Small intestine (tissue), 7 donors: Measurements from ENCODE around the gene OXSR1. TPM values are rescaled to one million over a fixed set of nuclear protein-coding genes. Genes with fewer than 3 reads are reported as not detected.
A peak's percentile ranks its signal among the peaks of the same experiment; 100 is the strongest.

Source experiments
- DNase-seq, 2 donors: peaks; one replicate each; pipeline versions ENCODE4 v3.0.0 to v3.0.0-alpha.2; 2013
- FAIRE-seq: peaks from 2 replicates; lab custom pipeline; 2012; peaks lifted over from hg19 to GRCh38; lab: Jason Lieb, UNC
- H3K27ac ChIP-seq, 3 donors: one replicate each; pipeline ENCODE4 v1.5.1; 2013; ENCODE audit warnings: low read length in 2 of 3, mild to moderate bottlenecking in 2 of 3, control low read depth in 1 of 3, inconsistent platforms in 1 of 3, low read depth in 1 of 3, moderate library complexity in 1 of 3
- H3K27me3 ChIP-seq, 3 donors: one replicate each; pipeline ENCODE4 v1.6.1; 2013; ENCODE audit warnings: low read length in 3 of 3, inconsistent platforms in 1 of 3; ENCODE audit not compliant: control insufficient read depth in 3 of 3, insufficient read depth in 3 of 3
- H3K36me3 ChIP-seq, 3 donors: one replicate each; pipeline ENCODE4 v1.6.1; 2013; ENCODE audit warnings: low read length in 3 of 3, inconsistent platforms in 1 of 3, low read depth in 1 of 3, mild to moderate bottlenecking in 1 of 3, moderate library complexity in 1 of 3; ENCODE audit not compliant: control insufficient read depth in 3 of 3, insufficient read depth in 2 of 3
- H3K4me1 ChIP-seq, 3 donors: one replicate each; pipeline ENCODE4 v1.6.1; 2013; ENCODE audit warnings: low read length in 2 of 3, inconsistent platforms in 1 of 3, low read depth in 1 of 3, mild to moderate bottlenecking in 1 of 3, moderate library complexity in 1 of 3; ENCODE audit not compliant: control insufficient read depth in 3 of 3, insufficient read depth in 2 of 3
- H3K4me3 ChIP-seq, 3 donors: one replicate each; pipeline ENCODE4 v1.5.1; 2013; ENCODE audit warnings: low read length in 3 of 3, control low read depth in 1 of 3, inconsistent platforms in 1 of 3, low read depth in 1 of 3, mild to moderate bottlenecking in 1 of 3, moderate library complexity in 1 of 3
- H3K9me3 ChIP-seq, 2 donors: one replicate each; pipeline ENCODE4 v1.6.1; 2013; ENCODE audit warnings: low read depth in 1 of 2, low read length in 1 of 2; ENCODE audit not compliant: control insufficient read depth in 2 of 2, insufficient read depth in 1 of 2
- WGBS, 3 donors: extraction: QIAGEN DNeasy Blood & Tissue Kit; methylation state at CpG; one replicate each; pipeline ENCODE4 v1.1.7; 2013; 5-methylcytosine and 5-hydroxymethylcytosine counted together
- polyA plus RNA-seq, 4 donors: library from polyadenylated mRNA; stranded (reverse) in 3 of 4; unstranded in 1 of 4; fragments of 200-250 nt in 3 of 4; fragments of 120-200 nt in 1 of 4; gene quantifications; one replicate each; pipeline versions ENCODE4 v1.2.1 to v1.2.3, GENCODE V29; 2013
- donor health status: healthy with polysubstance abuse.
- donor health status: control.
- donor health status: control.
- donor health status: Bipolar disorder and iron deficiency.
- donor health status: healthy.

OXSR1 gene
- polyA plus RNA-seq, 4 donors = 15.3 to 30.5 (median 19.8) TPM

- Histone ChIP-seq H3K4me3 (no peak overlapping the region), H3K4me1 (no peaks in the 10 kb centered on the region), H3K9me3 (no peaks in the 10 kb centered on the region), H3K27ac (no peak overlapping the region), H3K36me3 (peaks cover 4 to 14% (median 14%) of the 10 kb centered on the region in 3 donors), H3K27me3 (no peaks in the 10 kb centered on the region)
- no peak for FAIRE-seq
- DNase-seq = peak in 1 of 2 donors; percentile 14
Observed at GRCh38 chr3:38247366-38248035, 82.2 kb downstream of the OXSR1 start.

- DNase-seq (peak; percentile 22 to 29), FAIRE-seq (no peak)
- Histone ChIP-seq H3K27me3 (no peaks in the 10 kb centered on the region), H3K4me1 (no peaks in the 10 kb centered on the region), H3K4me3 (no peak overlapping the region), H3K36me3 (peaks cover 8 to 26% (median 22%) of the 10 kb centered on the region in 3 donors), H3K27ac (no peak overlapping the region), H3K9me3 (no peaks in the 10 kb centered on the region)
- WGBS, 3 donors = 49 to 83% (median 66%) methylated on average over 2 of the region's 2 CpGs
Observed at GRCh38 chr3:38250198-38250597, 84.9 kb downstream of the OXSR1 start.

- Histone ChIP-seq H3K36me3 (peaks cover 8 to 22% (median 22%) of the 10 kb centered on the region in 3 donors), H3K27me3 (no peaks in the 10 kb centered on the region), H3K9me3 (no peaks in the 10 kb centered on the region), H3K4me3 (no peak overlapping the region), H3K4me1 (no peaks in the 10 kb centered on the region), H3K27ac (no peak overlapping the region)
- no peak for DNase-seq
- 94 to 99% (median 97%) methylated on average over 4 of the region's 4 CpGs for WGBS, 3 donors
- FAIRE-seq = no peak
Observed at GRCh38 chr3:38251197-38251596, 85.9 kb downstream of the OXSR1 start.

- no peak for FAIRE-seq
- H3K27ac ChIP-seq = no peak overlapping the region
- H3K27me3 ChIP-seq = no peaks in the 10 kb centered on the region
- DNase-seq = no peak
- H3K36me3 ChIP-seq = peaks cover 6 to 22% (median 17%) of the 10 kb centered on the region in 3 donors
- H3K9me3 ChIP-seq = no peaks in the 10 kb centered on the region
- H3K4me3 ChIP-seq = no peak overlapping the region
- whole genome bisulfite sequencing, 3 donors = 84 to 92% (median 91%) methylated on average over 4 of the region's 4 CpGs
- H3K4me1 ChIP-seq = no peaks in the 10 kb centered on the region
Observed at GRCh38 chr3:38253704-38254103, 88.4 kb downstream of the OXSR1 start.

- Histone ChIP-seq H3K4me1 (no peaks in the 10 kb centered on the region), H3K36me3 (peaks cover 6 to 22% (median 17%) of the 10 kb centered on the region in 3 donors), H3K4me3 (no peak overlapping the region), H3K9me3 (no peaks in the 10 kb centered on the region), H3K27ac (no peak overlapping the region), H3K27me3 (no peaks in the 10 kb centered on the region)
- FAIRE-seq (no peak), DNase-seq (no peak)
- 85 to 88% (median 87%) methylated on average over 2 of the region's 2 CpGs for WGBS, 3 donors
Observed at GRCh38 chr3:38254872-38255271, 89.5 kb downstream of the OXSR1 start.

GRCh38 chr3:38255627-38256026 is 90.3 kb downstream of the OXSR1 start:
- Histone ChIP-seq H3K4me3 (no peak overlapping the region), H3K27ac (no peak overlapping the region), H3K27me3 (no peaks in the 10 kb centered on the region), H3K36me3 (peaks cover 6 to 21% (median 17%) of the 10 kb centered on the region in 3 donors), H3K4me1 (no peaks in the 10 kb centered on the region), H3K9me3 (no peaks in the 10 kb centered on the region)
- 91 to 96% (median 96%) methylated on average over 1 of the region's 1 CpG for WGBS, 3 donors
- no peak for DNase-seq
- no peak for FAIRE-seq

- H3K4me1 ChIP-seq = no peaks in the 10 kb centered on the region
- H3K27ac ChIP-seq = no peak overlapping the region
- no peak overlapping the region for H3K4me3 ChIP-seq
- DNase-seq (no peak), FAIRE-seq (no peak)
- 63 to 84% (median 71%) methylated on average over 1 of the region's 1 CpG for WGBS, 3 donors
- no peaks in the 10 kb centered on the region for H3K9me3 ChIP-seq
- peaks cover 3 to 17% (median 9%) of the 10 kb centered on the region in 3 donors for H3K36me3 ChIP-seq
- H3K27me3 ChIP-seq = no peaks in the 10 kb centered on the region
Observed at GRCh38 chr3:38257583-38257982, 92.2 kb downstream of the OXSR1 start.

GRCh38 chr3:38260474-38260873 is 95.1 kb downstream of the OXSR1 start:
- Histone ChIP-seq H3K27ac (no peak overlapping the region), H3K4me3 (no peak overlapping the region), H3K4me1 (no peaks in the 10 kb centered on the region), H3K36me3 (peaks cover 0 to 2% (median 0%) of the 10 kb centered on the region in 3 donors), H3K9me3 (no peaks in the 10 kb centered on the region), H3K27me3 (no peaks in the 10 kb centered on the region)
- 94 to 98% (median 98%) methylated on average over 2 of the region's 2 CpGs for WGBS, 3 donors
- FAIRE-seq = no peak
- DNase-seq = peak; percentile 5 to 23

GRCh38 chr3:38264353-38264771 is 99.0 kb downstream of the OXSR1 start:
- DNase-seq (peak in 1 of 2 donors; percentile 7), FAIRE-seq (no peak)
- Histone ChIP-seq H3K27me3 (no peaks in the 10 kb centered on the region), H3K4me1 (no peaks in the 10 kb centered on the region), H3K4me3 (no peak overlapping the region), H3K36me3 (peaks cover 0 to 2% (median 0%) of the 10 kb centered on the region in 3 donors), H3K9me3 (no peaks in the 10 kb centered on the region), H3K27ac (no peak overlapping the region)
- WGBS, 3 donors = 0% methylated on average over 1 of the region's 1 CpG
